OCI-LY1 (cell line): ENCODE results near the gene FGF9.

Source experiments
- CTCF ChIP-seq: fragments of 200-600 bp; sonication (generic), shearing (Covaris generic); IDR thresholded peaks from 2 replicates; pipeline ENCODE4 v1.5.1; 2017; ENCODE audit warnings: mild to moderate bottlenecking, antibody characterized with exemption, low read length, moderate library complexity, mixed read lengths
- EZH2 ChIP-seq: fragments of 200-600 bp; sonication (generic), shearing (Covaris generic); IDR thresholded peaks from 2 replicates; pipeline ENCODE4 v1.8.0; 2017; ENCODE audit warnings: borderline replicate concordance, mixed run types, mild to moderate bottlenecking, antibody characterized with exemption, low read length, moderate library complexity, mixed read lengths

- no peak for TF ChIP-seq CTCF
- no peak for TF ChIP-seq EZH2
These were observed 20.1 kb downstream of the FGF9 start for GRCh38 chr13:21690955-21691354.
